Nephron (organoid): ENCODE data around the gene PIAS1.
A peak's percentile ranks its signal among the peaks of the same experiment; 100 is the strongest.
"Not testable (repeated sequence)": the region's sequence is repeated elsewhere in the genome, so short reads cannot be mapped to it uniquely, and the experiment has no call there.

Source experiments
- H3K27ac Mint-ChIP-seq, 3 experiments: 2 replicates each; pipeline ENCODE4 v1.8.0; 2020; ENCODE audit warnings: mixed read lengths in 3 of 3, mild to moderate bottlenecking in 2 of 3, moderate library complexity in 1 of 3
- H3K27me3 Mint-ChIP-seq: 2 replicates; pipeline ENCODE4 v1.8.0; 2021; ENCODE audit warnings: low read depth, mild to moderate bottlenecking, moderate library complexity, mixed read lengths
- H3K36me3 Mint-ChIP-seq: 2 replicates; pipeline ENCODE4 v1.8.0; 2020; ENCODE audit warnings: low read depth, mixed read lengths
- H3K4me1 Mint-ChIP-seq: 2 replicates; pipeline ENCODE4 v1.8.0; 2020; ENCODE audit warnings: mixed read lengths
- H3K4me3 Mint-ChIP-seq, 3 experiments: 2 replicates each; pipeline ENCODE4 v1.8.0; 2020; ENCODE audit warnings: mild to moderate bottlenecking in 3 of 3, mixed read lengths in 3 of 3, moderate library complexity in 2 of 3
- H3K9me3 Mint-ChIP-seq: 2 replicates; pipeline ENCODE4 v1.8.0; 2020; ENCODE audit warnings: mixed read lengths
- TF ChIP-seq, protein P1 (sequence below), 3 experiments: fragments of 200-600 bp; sonication (generic); IDR thresholded peaks; one replicate each; pipeline ENCODE4 v1.5.0; 2021; ENCODE audit warnings: antibody characterized with exemption in 3 of 3; ENCODE audit not compliant: unreplicated experiment in 3 of 3

PIAS1 gene

DNA sequence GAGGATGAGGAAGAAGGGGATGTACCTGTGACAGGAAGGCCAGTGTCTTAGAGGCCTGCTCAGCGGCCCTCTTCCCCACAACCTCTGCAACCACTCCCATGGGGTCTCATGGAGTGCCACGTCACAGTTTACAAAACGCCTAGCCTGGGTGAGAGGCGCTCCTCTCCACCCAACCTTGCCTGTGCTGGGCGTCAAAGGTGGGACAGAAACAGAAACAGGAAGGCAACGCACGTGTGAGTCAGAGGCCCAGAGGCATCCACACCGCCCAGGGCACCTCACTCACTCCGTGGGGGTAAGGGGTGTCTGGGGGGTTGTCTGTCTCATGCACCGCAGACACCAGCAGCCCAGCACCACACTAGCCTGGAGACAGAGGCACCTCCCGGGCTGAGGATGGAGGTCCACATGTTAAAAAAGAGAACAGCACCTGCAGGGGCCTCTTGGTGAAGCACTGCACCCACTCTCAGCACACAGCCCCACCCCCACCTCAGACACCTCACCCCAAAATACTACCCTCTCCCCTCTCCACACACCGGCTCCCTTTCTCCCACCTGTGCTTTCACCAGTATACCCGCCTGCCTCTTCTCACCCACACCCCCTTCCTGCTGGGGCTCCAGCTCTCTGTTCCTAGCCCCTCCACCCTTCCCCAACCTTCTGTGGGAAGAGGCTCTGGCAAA, 155.8 kb downstream of the PIAS1 start:
- H3K27me3 Mint-ChIP-seq: no peaks in the 10 kb centered on the region
- no peak overlapping the region for H3K4me3 Mint-ChIP-seq
- TF ChIP-seq, protein P1, sequence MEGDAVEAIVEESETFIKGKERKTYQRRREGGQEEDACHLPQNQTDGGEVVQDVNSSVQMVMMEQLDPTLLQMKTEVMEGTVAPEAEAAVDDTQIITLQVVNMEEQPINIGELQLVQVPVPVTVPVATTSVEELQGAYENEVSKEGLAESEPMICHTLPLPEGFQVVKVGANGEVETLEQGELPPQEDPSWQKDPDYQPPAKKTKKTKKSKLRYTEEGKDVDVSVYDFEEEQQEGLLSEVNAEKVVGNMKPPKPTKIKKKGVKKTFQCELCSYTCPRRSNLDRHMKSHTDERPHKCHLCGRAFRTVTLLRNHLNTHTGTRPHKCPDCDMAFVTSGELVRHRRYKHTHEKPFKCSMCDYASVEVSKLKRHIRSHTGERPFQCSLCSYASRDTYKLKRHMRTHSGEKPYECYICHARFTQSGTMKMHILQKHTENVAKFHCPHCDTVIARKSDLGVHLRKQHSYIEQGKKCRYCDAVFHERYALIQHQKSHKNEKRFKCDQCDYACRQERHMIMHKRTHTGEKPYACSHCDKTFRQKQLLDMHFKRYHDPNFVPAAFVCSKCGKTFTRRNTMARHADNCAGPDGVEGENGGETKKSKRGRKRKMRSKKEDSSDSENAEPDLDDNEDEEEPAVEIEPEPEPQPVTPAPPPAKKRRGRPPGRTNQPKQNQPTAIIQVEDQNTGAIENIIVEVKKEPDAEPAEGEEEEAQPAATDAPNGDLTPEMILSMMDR (IDR thresholded peaks at IDR 0.05; ENCODE audit: unreplicated experiment in 3 of 3): no peak
- peaks cover 15% of the 10 kb centered on the region for H3K4me1 Mint-ChIP-seq
- H3K27ac Mint-ChIP-seq: no peak overlapping the region
- H3K9me3 Mint-ChIP-seq: no peaks in the 10 kb centered on the region
- H3K36me3 Mint-ChIP-seq: no peaks in the 10 kb centered on the region

DNA sequence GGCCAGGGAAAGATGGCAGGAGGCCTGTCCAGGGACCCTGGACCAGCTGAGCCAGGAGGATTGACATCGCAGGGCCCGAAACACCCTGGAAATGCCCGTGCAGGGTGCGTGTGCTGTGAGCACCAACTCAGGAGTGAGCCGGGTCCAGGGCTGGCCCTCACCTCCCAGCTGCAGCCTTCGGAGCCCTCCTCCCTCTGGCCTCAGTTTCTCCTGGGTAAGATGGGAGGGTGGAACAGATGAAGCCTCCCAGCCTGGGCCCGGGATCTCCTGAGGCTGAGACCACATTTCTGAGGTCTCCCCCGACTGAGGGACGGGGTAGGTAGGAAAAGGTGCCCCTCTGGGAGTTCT, 156.3 kb downstream of the PIAS1 start:
- no peaks in the 10 kb centered on the region for H3K9me3 Mint-ChIP-seq
- H3K27ac Mint-ChIP-seq: no peak overlapping the region
- H3K36me3 Mint-ChIP-seq: no peaks in the 10 kb centered on the region
- peaks cover 10% of the 10 kb centered on the region for H3K4me1 Mint-ChIP-seq
- H3K27me3 Mint-ChIP-seq: no peaks in the 10 kb centered on the region
- TF ChIP-seq, protein P1 (IDR thresholded peaks at IDR 0.05; ENCODE audit: unreplicated experiment in 3 of 3): no peak
- no peak overlapping the region for H3K4me3 Mint-ChIP-seq

DNA sequence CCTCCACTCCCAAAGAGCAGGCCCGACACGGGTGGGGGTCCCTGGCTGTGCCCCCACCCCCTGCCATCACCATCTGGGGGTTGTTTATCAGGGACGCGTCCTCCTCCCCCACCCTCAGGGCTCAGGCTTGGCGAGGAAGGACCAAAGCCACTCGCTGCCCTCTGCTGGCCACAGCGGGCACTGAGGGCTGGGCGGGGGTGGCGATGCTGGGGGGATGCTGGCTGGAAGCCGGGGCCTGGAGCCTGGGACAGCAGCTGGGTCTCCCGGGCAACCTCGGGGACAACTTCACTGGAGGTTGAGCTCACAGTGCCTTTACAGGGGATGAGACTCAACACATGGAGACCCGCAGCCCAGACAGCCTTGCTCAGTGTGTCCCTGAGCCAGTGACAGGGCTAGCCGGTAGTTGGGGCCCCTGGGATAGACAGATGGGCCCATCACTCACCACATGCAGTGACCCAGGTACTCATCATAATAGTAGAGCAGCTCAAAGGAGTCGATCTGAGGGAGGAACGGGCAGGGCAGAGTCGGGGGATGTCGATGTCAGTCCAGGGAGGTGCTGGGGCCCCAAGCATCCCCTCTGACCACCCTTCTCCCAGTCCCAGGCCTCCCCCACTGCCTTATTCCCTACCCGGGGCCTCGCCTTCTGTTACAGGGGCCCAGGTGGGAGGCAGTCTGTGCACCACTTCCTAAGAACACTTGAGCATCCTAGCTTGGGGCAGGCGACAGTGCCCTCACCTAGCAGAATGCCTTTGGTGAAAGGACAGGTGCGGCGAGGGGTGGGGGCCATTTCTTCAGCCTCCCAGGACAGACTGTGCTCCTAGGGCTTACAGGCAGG, 156.9 kb downstream of the PIAS1 start:
- Mint-ChIP-seq H3K4me1 (peaks cover 5% of the 10 kb centered on the region), H3K27me3 (no peaks in the 10 kb centered on the region), H3K36me3 (peaks cover 1% of the 10 kb centered on the region), H3K27ac (no peak overlapping the region), H3K4me3 (no peak overlapping the region), H3K9me3 (no peaks in the 10 kb centered on the region)
- TF ChIP-seq, protein P1 (IDR thresholded peaks at IDR 0.05; ENCODE audit: unreplicated experiment in 3 of 3): peak; percentile 69 to 78 (median 71)

DNA sequence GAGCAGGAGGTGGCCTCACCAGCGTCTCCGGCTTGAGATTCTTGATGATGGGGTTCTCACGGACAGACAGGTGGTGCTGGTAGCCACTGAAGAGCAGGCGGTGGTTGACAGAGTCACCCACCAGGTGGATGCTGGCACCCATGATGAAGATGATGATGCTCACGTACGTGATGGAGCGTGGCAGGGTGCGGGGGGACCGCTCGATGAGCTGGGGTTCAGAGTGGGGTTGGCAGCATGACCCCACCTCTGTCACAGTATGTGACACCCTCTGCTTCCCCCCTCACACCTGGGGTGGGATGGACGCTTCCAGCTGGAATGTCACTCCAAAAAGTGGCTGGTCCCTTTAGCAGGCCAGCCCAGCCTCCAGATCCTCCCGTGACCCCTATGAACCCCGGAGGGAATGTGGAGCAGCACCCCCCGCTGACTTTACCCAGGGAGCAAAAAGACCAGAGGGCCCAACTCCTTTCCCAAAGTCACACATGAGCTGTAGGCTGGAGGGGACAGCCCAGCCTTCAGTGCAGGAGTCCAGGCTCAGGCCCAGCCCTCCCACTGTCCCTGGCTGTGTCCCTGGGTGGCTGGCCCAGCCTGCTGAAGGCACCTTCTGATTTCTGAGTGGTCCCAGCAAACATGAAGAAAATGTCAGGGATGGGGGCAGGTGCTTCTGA, 157.7 kb downstream of the PIAS1 start:
- Mint-ChIP-seq H3K36me3 (peaks cover 9% of the 10 kb centered on the region), H3K27ac (no peak overlapping the region), H3K9me3 (no peaks in the 10 kb centered on the region), H3K4me3 (no peak overlapping the region), H3K27me3 (no peaks in the 10 kb centered on the region), H3K4me1 (no peaks in the 10 kb centered on the region)
- TF ChIP-seq, protein P1 (IDR thresholded peaks at IDR 0.05; ENCODE audit: unreplicated experiment in 3 of 3): no peak

DNA sequence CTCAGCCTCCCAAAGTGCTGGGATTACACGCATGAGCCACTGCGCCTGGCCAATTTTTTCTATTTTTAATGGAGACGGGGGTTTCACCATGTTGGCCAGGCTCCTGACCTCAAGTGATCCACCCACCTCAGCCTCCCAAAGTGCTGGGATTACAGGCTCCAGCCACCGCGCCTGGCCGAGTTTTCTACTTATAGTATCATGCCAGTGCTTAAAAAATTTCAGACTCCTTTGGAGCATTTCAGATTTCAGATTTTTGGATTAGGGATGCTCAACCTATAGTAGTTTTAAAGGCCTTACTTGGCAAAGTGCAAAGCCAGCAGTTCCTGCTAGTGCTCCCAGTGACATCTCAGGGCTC, 159.4 kb downstream of the PIAS1 start:
- H3K36me3 Mint-ChIP-seq: peaks cover 24% of the 10 kb centered on the region
- H3K4me1 Mint-ChIP-seq, H3K4me3 Mint-ChIP-seq, H3K27me3 Mint-ChIP-seq, H3K9me3 Mint-ChIP-seq, H3K27ac Mint-ChIP-seq: not testable (repeated sequence)

DNA sequence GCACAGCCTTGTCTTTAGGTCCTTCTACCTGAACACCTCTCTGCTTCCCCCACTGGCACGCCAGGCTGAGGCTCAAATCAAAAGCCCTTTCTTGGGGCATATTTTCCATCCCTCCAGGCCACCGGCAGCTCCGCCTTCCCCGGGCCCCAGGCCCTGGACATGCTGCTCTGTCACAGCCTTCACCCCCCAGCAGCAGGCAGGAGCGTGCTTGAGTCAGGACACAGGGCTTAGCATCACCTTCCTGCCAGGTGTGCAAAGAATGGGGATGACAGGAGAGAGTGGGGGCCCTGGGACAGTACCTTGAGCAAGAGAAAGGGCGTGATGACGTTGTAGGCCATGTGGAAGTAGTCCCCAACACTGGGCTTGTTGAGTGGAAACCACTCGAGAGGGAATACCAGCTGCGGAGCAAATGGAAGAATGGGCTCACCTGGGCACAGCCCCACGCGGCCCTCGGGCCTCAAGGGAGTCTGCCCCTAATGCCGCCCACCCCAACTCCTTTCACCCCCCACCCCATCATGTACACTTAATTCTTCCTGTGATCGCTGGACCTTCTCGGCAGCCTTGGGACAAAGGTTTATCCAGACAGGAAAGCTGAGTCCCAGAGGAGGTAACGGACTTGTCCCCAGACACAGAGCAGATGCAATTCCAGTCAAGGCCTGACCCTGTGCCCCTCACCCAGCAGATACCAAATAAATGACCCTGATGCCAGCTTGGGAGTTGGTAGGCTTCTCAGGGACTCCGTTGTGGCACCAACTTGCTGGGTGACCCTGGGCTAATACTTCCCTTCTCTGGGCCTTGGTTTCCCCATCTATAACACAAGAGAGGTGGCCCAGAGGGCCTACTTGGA, 160.1 kb downstream of the PIAS1 start:
- TF ChIP-seq, protein P1 (IDR thresholded peaks at IDR 0.05; ENCODE audit: unreplicated experiment in 3 of 3): no peak
- no peak overlapping the region for H3K4me3 Mint-ChIP-seq
- no peaks in the 10 kb centered on the region for H3K4me1 Mint-ChIP-seq

More for the DNA sequence above, 160.1 kb downstream of the PIAS1 start:
- no peaks in the 10 kb centered on the region for H3K9me3 Mint-ChIP-seq
- peaks cover 29% of the 10 kb centered on the region for H3K36me3 Mint-ChIP-seq
- no peak overlapping the region for H3K27ac Mint-ChIP-seq
- no peaks in the 10 kb centered on the region for H3K27me3 Mint-ChIP-seq
